ENCODE results near the gene PGAP3.
"Not testable (repeated sequence)": the region's sequence is repeated elsewhere in the genome, so short reads cannot be mapped to it uniquely, and the experiment has no call there.

The PGAP3 gene

DNA sequence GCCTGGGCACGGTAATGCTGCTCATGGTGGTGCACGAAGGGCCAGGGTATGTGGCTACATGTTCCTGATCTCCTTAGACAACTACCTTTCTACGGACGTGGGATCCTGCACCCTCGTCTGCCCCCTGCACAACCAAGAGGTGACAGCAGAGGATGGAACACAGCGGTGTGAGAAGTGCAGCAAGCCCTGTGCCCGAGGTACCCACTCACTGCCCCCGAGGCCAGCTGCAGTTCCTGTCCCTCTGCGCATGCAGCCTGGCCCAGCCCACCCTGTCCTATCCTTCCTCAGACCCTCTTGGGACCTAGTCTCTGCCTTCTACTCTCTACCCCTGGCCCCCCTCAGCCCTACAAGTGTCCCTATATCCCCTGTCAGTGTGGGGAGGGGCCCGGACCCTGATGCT lies 24.0 kb upstream of the PGAP3 start:
- H3K4me1 ChIP-seq (ENCODE audit: insufficient read depth, low read length, poor library complexity, severe bottlenecking) = peaks cover 16% of the 10 kb centered on the region
- no peaks in the 10 kb centered on the region for H3K9me2 ChIP-seq (replicated peaks; ENCODE audit: low read depth, low read length)
- H3K4me3 ChIP-seq (ENCODE audit: low read length, poor library complexity, severe bottlenecking) = no peak overlapping the region
- no peaks in the 10 kb centered on the region for H3K9me3 ChIP-seq (ENCODE audit: insufficient read depth, low read depth, low read length)
- no peak overlapping the region for H3K9ac ChIP-seq (ENCODE audit: low read depth, low read length, poor library complexity, severe bottlenecking)
- H3F3A ChIP-seq (ENCODE audit: low read depth) = no peaks in the 10 kb centered on the region
- no peak overlapping the region for H2AFZ ChIP-seq (ENCODE audit: low read length)
- no peaks in the 10 kb centered on the region for H3K27me3 ChIP-seq (ENCODE audit: insufficient read depth, low read length, poor library complexity, severe bottlenecking)
- H3K36me3 ChIP-seq (ENCODE audit: insufficient read depth, low read length) = no peaks in the 10 kb centered on the region
- no peaks in the 10 kb centered on the region for H3K79me2 ChIP-seq (ENCODE audit: insufficient read depth, low read length)
- no peaks in the 10 kb centered on the region for H4K20me1 ChIP-seq (ENCODE audit: insufficient read depth, low read length, poor library complexity, severe bottlenecking)
- no peak overlapping the region for H3K4me2 ChIP-seq (ENCODE audit: low read depth, low read length, poor library complexity, severe bottlenecking)
- TF ChIP-seq EZH2phosphoT487 (IDR thresholded peaks at IDR 0.05; ENCODE audit: borderline replicate concordance) = no peak
- TF ChIP-seq, protein P1, sequence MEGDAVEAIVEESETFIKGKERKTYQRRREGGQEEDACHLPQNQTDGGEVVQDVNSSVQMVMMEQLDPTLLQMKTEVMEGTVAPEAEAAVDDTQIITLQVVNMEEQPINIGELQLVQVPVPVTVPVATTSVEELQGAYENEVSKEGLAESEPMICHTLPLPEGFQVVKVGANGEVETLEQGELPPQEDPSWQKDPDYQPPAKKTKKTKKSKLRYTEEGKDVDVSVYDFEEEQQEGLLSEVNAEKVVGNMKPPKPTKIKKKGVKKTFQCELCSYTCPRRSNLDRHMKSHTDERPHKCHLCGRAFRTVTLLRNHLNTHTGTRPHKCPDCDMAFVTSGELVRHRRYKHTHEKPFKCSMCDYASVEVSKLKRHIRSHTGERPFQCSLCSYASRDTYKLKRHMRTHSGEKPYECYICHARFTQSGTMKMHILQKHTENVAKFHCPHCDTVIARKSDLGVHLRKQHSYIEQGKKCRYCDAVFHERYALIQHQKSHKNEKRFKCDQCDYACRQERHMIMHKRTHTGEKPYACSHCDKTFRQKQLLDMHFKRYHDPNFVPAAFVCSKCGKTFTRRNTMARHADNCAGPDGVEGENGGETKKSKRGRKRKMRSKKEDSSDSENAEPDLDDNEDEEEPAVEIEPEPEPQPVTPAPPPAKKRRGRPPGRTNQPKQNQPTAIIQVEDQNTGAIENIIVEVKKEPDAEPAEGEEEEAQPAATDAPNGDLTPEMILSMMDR (conservative IDR thresholded peaks at IDR 0.05; ENCODE audit: low read length) = no peak

DNA sequence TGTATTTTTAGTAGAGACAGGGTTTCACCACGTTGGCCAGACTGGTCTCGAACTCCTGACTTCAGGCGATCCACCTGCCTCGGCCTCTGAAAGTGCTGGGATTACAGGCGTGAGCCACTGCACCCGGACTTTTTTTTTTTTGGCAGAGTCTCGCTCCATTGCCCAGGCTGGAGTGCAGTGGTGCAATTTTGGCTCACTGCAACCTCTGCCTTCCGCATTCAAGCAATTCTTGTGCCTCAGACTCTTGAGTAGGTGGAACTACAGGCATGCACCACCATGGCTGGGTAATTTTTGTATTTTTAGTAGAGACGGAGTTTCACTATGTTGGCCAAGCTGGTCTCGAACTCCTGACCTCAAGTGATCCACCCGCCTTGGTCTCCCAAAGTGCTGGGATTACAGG lies 23.2 kb upstream of the PGAP3 start:
- H3K4me3 ChIP-seq (ENCODE audit: low read length, poor library complexity, severe bottlenecking); H3K9ac ChIP-seq (ENCODE audit: low read depth, low read length, poor library complexity, severe bottlenecking); H3K4me2 ChIP-seq (ENCODE audit: low read depth, low read length, poor library complexity, severe bottlenecking): not testable (repeated sequence)

DNA sequence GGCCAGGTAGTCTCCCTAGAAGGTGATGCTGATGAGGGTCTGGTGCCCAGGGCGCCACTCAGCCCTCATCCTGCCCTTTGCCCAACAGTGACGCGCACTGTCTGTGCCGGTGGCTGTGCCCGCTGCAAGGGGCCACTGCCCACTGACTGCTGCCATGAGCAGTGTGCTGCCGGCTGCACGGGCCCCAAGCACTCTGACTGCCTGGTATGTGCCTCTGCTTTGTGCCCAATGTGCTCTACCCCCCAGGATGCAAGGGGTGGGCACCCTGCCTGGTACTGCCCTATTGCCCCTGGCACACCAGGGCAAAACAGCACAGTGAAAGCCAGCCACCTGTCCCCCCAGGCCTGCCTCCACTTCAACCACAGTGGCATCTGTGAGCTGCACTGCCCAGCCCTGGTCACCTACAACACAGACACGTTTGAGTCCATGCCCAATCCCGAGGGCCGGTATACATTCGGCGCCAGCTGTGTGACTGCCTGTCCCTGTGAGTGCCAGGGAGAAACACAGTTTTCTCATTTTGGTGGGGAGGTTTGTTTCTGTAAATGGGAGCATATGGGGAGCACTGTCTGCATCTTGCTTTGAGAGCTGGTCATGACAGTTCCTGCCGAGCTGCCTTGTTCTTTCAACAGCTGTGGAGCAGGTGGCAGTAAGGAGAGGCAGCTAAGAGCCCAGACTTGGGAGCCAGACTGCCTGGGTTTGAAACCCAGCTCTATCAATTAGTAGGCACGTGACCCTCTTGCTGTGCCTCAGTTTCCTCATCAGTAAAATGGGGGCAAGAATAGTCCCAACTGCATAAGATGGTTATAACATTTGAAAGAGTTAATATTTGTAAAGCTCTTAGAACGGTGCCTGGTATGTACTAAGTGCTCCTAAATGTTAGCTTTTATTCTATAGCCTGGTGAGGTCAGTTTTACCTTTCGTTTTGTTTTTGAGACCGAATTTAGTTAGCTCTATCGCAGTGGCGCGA lies 22.4 kb upstream of the PGAP3 start:
- Histone ChIP-seq H3K9ac (ENCODE audit: low read depth, low read length, poor library complexity, severe bottlenecking) (no peak overlapping the region), H3K9me2 (replicated peaks; ENCODE audit: low read depth, low read length) (no peaks in the 10 kb centered on the region), H4K20me1 (ENCODE audit: insufficient read depth, low read length, poor library complexity, severe bottlenecking) (no peaks in the 10 kb centered on the region), H3K4me2 (ENCODE audit: low read depth, low read length, poor library complexity, severe bottlenecking) (no peak overlapping the region), H3K4me3 (ENCODE audit: low read length, poor library complexity, severe bottlenecking) (no peak overlapping the region), H3K27me3 (ENCODE audit: insufficient read depth, low read length, poor library complexity, severe bottlenecking) (no peaks in the 10 kb centered on the region), H3K4me1 (ENCODE audit: insufficient read depth, low read length, poor library complexity, severe bottlenecking) (peaks cover 16% of the 10 kb centered on the region), H3F3A (ENCODE audit: low read depth) (no peaks in the 10 kb centered on the region), H3K79me2 (ENCODE audit: insufficient read depth, low read length) (no peaks in the 10 kb centered on the region), H3K9me3 (ENCODE audit: insufficient read depth, low read depth, low read length) (no peaks in the 10 kb centered on the region), H2AFZ (ENCODE audit: low read length) (no peak overlapping the region), H3K36me3 (ENCODE audit: insufficient read depth, low read length) (no peaks in the 10 kb centered on the region)
- no peak for TF ChIP-seq EZH2phosphoT487 (IDR thresholded peaks at IDR 0.05; ENCODE audit: borderline replicate concordance)
- TF ChIP-seq, protein P1 (conservative IDR thresholded peaks at IDR 0.05; ENCODE audit: low read length) = no peak

More for the DNA sequence above, 23.2 kb upstream of the PGAP3 start:
- H2AFZ ChIP-seq (ENCODE audit: low read length); H3K36me3 ChIP-seq (ENCODE audit: insufficient read depth, low read length); H3K27me3 ChIP-seq (ENCODE audit: insufficient read depth, low read length, poor library complexity, severe bottlenecking); H3K9me2 ChIP-seq (replicated peaks; ENCODE audit: low read depth, low read length); H3K79me2 ChIP-seq (ENCODE audit: insufficient read depth, low read length); H3K9me3 ChIP-seq (ENCODE audit: insufficient read depth, low read depth, low read length); H4K20me1 ChIP-seq (ENCODE audit: insufficient read depth, low read length, poor library complexity, severe bottlenecking); H3F3A ChIP-seq (ENCODE audit: low read depth): not testable (repeated sequence)
- H3K4me1 ChIP-seq (ENCODE audit: insufficient read depth, low read length, poor library complexity, severe bottlenecking) = peaks cover 16% of the 10 kb centered on the region

All from Loucy (cell line).